ENCODE measurements around the gene FAM53A. TPM values are rescaled to one million over a fixed set of nuclear protein-coding genes. Genes with fewer than 3 reads are reported as not detected.

Gene FAM53A
- total and polyA plus RNA-seq, 2 of the 13 experiments (the other 11 are each of a cell fraction or from before 2014, with no cell fraction given) = 0.48 to 1.1 TPM

DNA sequence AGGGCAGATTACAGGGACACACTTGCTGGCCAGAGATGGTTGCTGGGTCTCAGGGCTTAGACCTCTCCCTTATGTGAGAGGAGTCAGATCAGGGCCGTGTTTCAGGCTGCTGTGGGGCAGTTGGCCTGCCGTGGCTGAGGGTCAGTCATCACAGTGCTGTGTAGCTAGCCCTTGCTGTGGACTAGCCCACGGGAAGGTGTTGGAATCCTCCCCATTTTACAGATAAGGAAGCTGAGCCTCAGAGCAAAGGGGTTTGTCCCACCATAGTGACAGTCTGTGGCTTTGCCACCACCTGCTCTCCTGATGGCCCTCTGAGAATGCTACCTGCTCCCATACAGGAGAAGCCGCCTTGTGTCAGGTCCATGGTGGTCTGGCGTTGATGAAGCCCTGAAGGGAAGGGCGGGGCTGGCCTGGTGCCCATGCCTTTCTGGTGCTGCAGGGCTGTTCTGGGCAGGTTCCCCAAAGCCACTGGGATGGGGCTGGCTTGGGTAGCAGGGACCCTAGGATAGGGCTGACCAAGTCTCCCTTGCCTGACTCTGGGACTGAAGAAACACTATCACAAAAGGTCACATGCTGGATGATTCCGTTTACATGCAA, 2.4 kb upstream of the FAM53A start:
- no TSS peak for BruUV-seq (replicated peaks)
- Histone ChIP-seq H2AFZ (ENCODE audit: low read length) (no peak overlapping the region), H3K4me3 (replicated peaks in 1 of 3; ENCODE audit: insufficient read depth in 1 of 3, low read depth in 2 of 3, low read length in 3 of 3) (no peak overlapping the region), H4K20me1 (ENCODE audit: insufficient read depth, low read length) (no peaks in the 10 kb centered on the region), H3K79me2 (ENCODE audit: insufficient read depth, low read length) (no peaks in the 10 kb centered on the region), H3K9me3 (ENCODE audit: low read length) (no peaks in the 10 kb centered on the region), H3K4me1 (ENCODE audit: insufficient read depth, low read length) (peaks cover 28% of the 10 kb centered on the region), H3K9ac (ENCODE audit: insufficient read depth, low read depth, low read length) (no peak overlapping the region), H3K4me2 (ENCODE audit: low read depth, low read length) (no peak overlapping the region), H3K27ac (ENCODE audit: extremely low read length, insufficient read depth, low read length) (no peak overlapping the region), H3K36me3 (replicated peaks in 1 of 2; ENCODE audit: control insufficient read depth in 1 of 2, insufficient read depth in 2 of 2, low read length in 2 of 2) (peaks cover 4 to 13% of the 10 kb centered on the region in 2 experiments), H3K27me3 (ENCODE audit: control insufficient read depth in 1 of 2, insufficient read depth in 2 of 2, low read length in 2 of 2) (no peaks in the 10 kb centered on the region)
- DNase-seq (ENCODE audit: low spot score) = no peak
- WGBS (ENCODE audit: low lambda C conversion rate) = 68% methylated on average over 3 of the region's 7 CpGs
- TF ChIP-seq ZNF629 (CRISPR knock-in tag; conservative IDR thresholded peaks at IDR 0.05) (peak; percentile 56; the same call in 1 of the 2 replicates), ETV5 (CRISPR knock-in tag; IDR thresholded peaks at IDR 0.05; ENCODE audit: borderline replicate concordance) (no peak)
- intact Hi-C loops (cut with micrococcal nuclease; ENCODE audit: unreplicated experiment) (no loop called here), in situ Hi-C loops (cut with HindIII; ENCODE audit: extremely low pct_ligation_motif_present, low pct_unique_long_range_greater_than_20kb) (no loop called here)
- no peak for FAIRE-seq
- ATAC-seq = peak; percentile 18
- ChIA-PET POLR2A (no interaction called here), CTCF (ENCODE audit: low intra/inter-chr PET ratio, low total read pairs) (no interaction called here)

DNA sequence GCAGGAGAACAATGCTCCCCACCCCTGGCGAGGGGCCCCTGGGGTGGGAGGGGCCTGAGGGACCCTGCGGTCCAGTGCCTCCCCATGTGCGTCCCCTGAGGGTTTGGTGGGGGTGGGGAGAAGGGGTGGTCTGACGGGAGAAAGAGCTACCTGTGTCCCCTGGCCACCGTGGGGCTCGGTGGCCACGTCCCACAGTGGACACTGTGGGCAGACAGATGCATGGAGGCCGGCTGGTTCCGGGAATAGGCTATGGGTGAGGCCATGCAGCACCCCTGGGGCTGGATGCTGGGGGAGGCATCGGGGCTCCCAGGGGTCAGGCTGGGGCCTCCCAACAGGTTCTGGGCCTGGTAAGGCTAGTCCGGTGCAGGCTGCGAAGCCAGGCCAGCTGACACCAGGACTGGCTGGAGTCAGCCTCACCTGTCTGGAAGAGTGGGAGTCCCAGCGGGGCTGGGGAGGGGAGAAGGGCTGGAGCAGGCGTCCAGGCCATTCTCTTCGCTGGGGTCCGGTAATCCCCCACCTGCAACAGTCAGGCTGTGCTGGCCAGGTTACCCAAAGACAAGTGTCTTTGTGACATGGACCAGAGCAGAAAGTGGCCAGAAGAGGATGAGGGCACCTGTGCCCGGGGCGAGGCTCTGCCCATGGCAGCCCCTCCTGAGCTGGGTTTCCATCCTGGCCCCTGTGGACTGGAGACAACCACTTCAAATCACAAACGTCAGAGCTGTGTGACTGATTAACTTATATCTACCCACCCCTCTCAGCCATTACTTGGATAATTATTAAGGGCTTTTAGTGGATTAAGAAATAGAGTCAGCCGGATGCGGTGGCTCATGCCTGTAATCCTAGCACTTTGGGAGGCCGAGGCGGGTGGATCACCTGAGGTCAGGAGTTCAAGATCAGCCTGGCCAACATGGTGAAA, 1.4 kb upstream of the FAM53A start:
- Histone ChIP-seq H3K9me3 (ENCODE audit: low read length) (no peaks in the 10 kb centered on the region), H3K4me1 (ENCODE audit: insufficient read depth, low read length) (peaks cover 36% of the 10 kb centered on the region), H3K27me3 (ENCODE audit: control insufficient read depth in 1 of 2, insufficient read depth in 2 of 2, low read length in 2 of 2) (no peaks in the 10 kb centered on the region), H4K20me1 (ENCODE audit: insufficient read depth, low read length) (no peaks in the 10 kb centered on the region), H3K4me3 (replicated peaks in 1 of 3; ENCODE audit: insufficient read depth in 1 of 3, low read depth in 2 of 3, low read length in 3 of 3) (no peak overlapping the region), H2AFZ (ENCODE audit: low read length) (no peak overlapping the region), H3K27ac (ENCODE audit: extremely low read length, insufficient read depth, low read length) (no peak overlapping the region), H3K79me2 (ENCODE audit: insufficient read depth, low read length) (no peaks in the 10 kb centered on the region), H3K36me3 (replicated peaks in 1 of 2; ENCODE audit: control insufficient read depth in 1 of 2, insufficient read depth in 2 of 2, low read length in 2 of 2) (peaks cover 0 to 3% of the 10 kb centered on the region in 2 experiments; a peak in 2 of 5 replicates), H3K4me2 (ENCODE audit: low read depth, low read length) (peak overlapping the region; percentile 20; the same call in 1 of the 2 replicates), H3K9ac (ENCODE audit: insufficient read depth, low read depth, low read length) (0 out of 2 replicates have a peak overlapping the region, but pooled peaks have one; percentile 5)
- in situ Hi-C loops (cut with HindIII; ENCODE audit: extremely low pct_ligation_motif_present, low pct_unique_long_range_greater_than_20kb) = no loop called here
- peak; percentile 31 for ATAC-seq
- intact Hi-C loops (cut with micrococcal nuclease; ENCODE audit: unreplicated experiment) = no loop called here
- BruUV-seq (replicated peaks) = no TSS peak
- no peak for TF ChIP-seq GATA4 (IDR thresholded peaks at IDR 0.05; ENCODE audit: borderline replicate concordance, low read depth)
- TF ChIP-seq, protein P1, sequence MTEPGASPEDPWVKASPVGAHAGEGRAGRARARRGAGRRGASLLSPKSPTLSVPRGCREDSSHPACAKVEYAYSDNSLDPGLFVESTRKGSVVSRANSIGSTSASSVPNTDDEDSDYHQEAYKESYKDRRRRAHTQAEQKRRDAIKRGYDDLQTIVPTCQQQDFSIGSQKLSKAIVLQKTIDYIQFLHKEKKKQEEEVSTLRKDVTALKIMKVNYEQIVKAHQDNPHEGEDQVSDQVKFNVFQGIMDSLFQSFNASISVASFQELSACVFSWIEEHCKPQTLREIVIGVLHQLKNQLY (CRISPR knock-in tag; IDR thresholded peaks at IDR 0.05) = no peak
- no peak for TF ChIP-seq ASH2L (IDR thresholded peaks at IDR 0.05; ENCODE audit: insufficient read length, low read depth, low read length)
- 39% methylated on average over 16 of the region's 23 CpGs for WGBS (ENCODE audit: low lambda C conversion rate)
- POLR2A ChIA-PET = no interaction called here
- CTCF ChIA-PET (ENCODE audit: low intra/inter-chr PET ratio, low total read pairs) = no interaction called here
- no peak for DNase-seq (ENCODE audit: low spot score)
- no peak for FAIRE-seq

Measured in HepG2 (cell line).